GM19455 (cell line): Measurements from ENCODE around the gene ALOX5.
A peak's percentile ranks its signal among the peaks of the same experiment; 100 is the strongest.

ENCODE experiments used
- ATAC-seq: cut with Tn5 transposase; IDR thresholded peaks from one replicate; pipeline ENCODE4 v1.9.1; 2021; ENCODE audit not compliant: unreplicated experiment

Gene ALOX5

DNA sequence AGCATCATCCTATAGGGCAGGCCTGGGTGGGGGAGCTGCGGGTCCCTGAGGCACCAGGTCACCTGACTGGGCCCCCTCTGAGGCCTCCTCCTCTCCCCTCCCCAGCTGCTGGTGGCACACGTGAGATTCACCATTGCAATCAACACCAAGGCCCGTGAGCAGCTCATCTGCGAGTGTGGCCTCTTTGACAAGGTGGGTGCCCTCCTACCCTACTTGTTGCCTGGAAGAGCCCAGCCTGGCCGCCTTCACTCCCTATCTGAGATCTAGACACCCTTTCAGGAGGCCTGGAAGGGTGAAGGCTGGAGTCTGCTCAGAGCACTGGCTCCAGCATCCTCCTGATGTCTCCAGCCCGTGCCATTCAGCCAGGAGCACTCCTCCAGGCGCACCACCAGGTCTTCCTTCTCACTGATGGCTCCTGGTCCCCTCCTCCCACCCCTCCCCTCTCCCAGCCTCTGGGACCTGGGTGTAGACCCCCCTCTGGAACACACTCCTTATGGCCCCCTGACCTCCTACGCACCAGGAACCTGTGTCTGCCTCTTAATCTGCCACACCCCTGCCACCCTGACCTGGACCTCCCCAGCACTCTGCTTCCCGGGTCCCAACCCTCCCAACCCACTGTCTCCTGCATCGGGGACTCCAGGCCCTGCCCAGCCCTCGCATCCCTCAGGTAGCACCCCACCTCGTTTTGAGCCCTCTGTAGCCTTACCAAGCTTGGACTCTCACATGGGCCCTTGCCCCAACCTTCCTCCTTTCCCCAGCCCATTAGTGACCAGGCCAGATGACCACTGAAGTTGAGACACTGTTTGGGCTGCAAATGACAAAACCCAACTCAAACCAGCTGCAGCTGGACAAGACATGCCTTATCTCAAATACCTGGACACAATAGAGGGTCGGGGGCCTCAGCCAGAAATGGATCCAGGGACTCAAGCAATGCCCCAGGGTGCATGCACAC lies 67.5 kb downstream of the ALOX5 start:
- no peak for ATAC-seq

DNA sequence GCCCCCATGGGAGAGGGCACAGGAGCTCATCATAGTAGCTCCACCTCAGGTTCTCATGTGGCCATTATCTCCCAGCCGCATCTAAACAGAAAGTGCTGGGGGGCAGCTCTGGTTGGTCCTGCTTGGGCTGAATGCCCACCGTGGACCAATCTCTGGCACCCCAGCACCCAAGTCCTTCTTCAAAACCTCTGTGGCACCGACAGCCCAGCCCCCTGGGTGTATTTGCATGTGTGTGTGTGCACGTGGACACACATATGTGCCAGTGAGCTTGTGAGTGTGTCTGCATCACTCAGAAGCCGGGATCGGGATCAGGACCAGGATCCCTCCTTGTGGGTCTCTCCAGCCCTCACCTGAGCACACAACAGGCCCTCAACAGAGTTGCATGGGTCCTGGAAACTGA lies 68.2 kb downstream of the ALOX5 start:
- ATAC-seq = no peak

DNA sequence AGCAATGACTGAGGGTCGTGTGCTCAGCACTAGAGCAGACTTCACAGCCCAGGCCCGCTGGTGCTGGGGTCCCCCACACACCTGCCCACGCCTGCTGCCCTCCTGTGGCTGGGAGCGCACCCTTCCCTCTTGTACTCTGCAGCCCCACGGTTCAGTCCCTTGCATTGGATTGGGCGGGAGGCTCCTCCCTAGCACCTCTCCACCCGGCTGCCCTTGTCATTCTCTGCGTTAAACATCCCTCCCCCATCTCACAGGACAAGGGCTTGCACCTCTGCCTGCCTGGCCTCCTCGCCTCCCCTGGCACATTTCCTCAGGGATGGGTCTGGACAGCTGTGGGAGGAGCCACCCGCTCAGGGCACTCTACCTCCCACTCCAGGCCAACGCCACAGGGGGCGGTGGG lies 68.6 kb downstream of the ALOX5 start:
- no peak for ATAC-seq

DNA sequence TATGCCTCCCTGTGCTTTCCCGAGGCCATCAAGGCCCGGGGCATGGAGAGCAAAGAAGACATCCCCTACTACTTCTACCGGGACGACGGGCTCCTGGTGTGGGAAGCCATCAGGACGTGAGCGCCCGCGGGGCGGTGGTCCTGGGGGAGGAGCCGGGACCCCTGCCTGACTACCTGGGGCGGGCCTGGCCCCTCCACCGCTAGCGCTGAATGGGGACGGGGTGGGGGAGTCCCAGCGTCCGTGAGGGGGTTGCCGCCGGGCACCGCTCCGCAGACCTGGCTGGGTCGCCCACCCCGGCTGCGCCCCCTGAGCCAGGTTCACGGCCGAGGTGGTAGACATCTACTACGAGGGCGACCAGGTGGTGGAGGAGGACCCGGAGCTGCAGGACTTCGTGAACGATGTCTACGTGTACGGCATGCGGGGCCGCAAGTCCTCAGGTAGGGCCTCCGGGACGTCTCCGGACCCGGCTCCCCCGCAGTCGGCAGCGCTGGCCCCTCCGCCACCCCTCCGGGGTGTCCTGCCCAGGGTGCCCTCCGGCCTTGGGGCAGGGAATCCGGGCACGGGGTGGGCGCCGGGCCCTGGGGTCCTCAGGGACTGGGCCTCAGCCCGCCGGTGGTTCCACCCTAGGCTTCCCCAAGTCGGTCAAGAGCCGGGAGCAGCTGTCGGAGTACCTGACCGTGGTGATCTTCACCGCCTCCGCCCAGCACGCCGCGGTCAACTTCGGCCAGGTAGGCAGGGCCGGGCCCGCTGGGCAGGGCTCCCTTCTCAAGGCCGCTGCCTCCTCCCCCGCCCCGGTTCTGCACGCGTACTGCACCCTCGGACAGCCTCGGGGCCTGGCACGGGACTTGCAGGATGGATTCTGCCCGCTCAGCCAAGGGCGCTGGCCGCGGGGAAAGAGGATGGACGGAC lies 69.3 kb downstream of the ALOX5 start:
- ATAC-seq = no peak

DNA sequence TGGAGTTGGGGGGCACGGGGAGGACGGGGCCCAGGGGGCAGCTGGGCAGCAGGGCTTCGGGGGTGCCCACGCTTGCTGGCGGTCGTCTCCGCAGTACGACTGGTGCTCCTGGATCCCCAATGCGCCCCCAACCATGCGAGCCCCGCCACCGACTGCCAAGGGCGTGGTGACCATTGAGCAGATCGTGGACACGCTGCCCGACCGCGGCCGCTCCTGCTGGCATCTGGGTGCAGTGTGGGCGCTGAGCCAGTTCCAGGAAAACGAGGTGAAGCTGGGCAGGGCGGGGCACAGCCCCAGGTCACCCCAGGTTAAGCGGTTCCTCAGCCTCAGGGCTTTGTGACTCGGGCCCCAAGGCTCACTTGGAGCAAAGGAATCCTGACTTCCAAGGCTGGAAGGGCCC lies 70.0 kb downstream of the ALOX5 start:
- no peak for ATAC-seq

DNA sequence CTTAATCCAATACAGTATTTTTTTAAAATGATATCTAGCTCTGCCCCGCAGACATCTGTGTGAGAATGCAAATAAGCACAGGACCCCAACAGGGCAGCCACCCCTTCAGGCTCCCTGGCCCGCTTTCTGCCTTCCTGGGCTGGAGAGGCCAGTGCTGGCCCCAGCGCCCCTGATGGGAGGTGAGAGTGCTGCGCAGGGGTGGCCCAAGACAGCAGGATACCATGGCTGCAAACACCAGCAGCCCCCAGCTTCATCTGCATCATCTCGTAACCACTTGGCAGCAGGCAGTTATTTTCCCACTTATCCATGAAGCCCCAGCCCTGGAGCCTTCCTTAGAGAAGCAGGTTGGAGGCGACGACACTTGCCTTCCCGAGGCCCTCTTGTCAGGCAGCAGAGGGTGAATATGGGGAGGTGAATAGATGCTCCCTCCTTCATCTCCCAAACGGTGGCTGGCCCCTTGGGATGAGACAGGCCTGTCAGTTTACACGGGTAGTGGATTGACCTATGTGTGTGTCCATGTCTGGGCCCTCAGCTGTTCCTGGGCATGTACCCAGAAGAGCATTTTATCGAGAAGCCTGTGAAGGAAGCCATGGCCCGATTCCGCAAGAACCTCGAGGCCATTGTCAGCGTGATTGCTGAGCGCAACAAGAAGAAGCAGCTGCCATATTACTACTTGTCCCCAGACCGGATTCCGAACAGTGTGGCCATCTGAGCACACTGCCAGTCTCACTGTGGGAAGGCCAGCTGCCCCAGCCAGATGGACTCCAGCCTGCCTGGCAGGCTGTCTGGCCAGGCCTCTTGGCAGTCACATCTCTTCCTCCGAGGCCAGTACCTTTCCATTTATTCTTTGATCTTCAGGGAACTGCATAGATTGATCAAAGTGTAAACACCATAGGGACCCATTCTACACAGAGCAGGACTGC lies 71.2 kb downstream of the ALOX5 start:
- ATAC-seq = no peak

DNA sequence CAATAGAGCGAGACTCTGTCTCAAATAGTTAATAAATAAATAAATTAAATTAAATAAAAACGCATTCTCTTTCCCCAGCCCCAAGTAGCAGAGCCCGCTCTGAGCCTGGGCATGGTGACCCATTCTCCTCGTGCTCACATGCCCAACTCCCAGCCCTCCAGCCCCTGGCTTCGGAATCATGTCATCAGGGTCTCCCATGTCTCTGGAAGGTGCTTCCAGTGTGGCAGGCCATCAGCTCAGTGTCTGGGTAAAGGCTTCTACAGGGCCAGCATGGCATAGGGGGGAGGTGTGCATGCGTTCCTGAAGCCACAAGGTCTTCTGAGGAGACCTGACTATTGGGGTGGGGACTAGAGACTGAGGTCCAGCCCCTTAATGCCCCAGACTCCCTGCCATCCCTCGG lies 72.8 kb downstream of the ALOX5 start:
- no peak for ATAC-seq

DNA sequence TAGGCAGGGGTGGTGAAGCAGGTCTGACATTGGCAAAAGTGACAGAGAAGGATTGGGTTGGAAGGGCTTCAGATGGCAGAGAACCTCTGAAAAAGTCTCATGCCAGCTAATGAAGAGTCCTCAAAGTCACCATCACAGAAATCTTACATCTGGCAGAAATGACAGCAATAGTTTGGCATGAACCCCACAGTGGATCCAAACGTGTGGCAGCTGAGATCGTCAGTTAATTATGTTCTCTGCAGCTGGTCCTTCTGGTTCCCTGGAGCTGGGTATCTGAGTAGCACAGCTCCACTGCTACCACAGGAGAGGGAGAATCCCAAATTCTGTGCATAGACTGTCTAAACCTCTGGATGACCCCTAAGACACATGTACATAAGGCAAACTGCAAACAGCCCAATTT lies 73.4 kb downstream of the ALOX5 start:
- ATAC-seq = no peak

DNA sequence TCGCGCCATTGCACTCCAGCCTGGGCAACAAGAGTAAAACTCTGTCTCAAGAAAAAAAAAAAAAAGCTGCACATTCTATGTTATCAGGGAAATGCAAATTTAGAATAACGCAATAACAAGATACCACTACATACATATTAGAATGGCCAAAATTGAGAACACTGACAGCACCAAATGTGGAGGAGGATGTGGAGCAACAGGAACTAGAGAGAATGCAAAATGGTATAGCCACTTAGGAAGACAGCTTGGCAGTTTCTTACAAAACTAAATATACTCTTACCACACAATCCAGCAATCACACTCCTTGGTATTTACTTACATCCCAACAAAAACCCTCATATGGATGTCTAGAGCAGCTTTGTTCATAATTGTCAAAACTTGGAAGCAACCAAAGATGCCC lies 76.8 kb downstream of the ALOX5 start:
- ATAC-seq = no peak

DNA sequence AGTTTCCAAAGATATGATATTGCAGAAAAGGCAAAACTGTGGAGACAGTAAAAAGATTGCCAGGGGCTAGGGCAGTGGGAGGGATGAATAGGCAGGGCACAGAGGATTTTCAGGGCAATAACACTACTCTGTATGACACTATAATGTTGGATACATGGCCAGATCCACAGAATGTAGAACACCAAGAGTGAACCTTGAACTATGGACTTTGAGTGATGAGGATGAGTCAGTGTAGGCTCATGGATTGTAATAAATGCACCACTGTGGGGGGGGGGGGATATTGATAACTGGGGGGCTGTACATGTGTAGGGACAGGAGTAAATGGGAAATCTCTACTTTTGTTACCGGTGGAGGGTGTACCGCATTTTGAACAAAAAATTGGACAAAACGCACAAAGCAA lies 77.4 kb downstream of the ALOX5 start:
- ATAC-seq = no peak

DNA sequence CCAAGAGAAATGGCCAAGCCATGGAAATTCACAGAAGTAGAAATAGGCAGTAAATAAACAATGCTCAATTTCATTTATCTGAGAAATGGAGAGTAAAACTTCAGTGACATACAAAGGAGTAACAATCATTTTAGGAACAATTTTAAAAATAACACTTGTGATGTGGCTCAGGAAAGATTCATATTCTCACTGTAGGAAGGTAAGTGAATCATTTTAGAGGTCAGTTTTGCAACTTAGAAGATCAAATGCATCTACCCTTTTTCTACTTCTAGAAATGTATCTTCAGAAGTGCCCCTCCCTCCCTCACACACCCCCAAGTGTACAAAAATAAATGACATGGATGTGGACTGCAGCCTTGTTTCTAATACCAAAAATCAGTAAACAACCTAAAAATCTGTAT lies 78.3 kb downstream of the ALOX5 start:
- no peak for ATAC-seq

DNA sequence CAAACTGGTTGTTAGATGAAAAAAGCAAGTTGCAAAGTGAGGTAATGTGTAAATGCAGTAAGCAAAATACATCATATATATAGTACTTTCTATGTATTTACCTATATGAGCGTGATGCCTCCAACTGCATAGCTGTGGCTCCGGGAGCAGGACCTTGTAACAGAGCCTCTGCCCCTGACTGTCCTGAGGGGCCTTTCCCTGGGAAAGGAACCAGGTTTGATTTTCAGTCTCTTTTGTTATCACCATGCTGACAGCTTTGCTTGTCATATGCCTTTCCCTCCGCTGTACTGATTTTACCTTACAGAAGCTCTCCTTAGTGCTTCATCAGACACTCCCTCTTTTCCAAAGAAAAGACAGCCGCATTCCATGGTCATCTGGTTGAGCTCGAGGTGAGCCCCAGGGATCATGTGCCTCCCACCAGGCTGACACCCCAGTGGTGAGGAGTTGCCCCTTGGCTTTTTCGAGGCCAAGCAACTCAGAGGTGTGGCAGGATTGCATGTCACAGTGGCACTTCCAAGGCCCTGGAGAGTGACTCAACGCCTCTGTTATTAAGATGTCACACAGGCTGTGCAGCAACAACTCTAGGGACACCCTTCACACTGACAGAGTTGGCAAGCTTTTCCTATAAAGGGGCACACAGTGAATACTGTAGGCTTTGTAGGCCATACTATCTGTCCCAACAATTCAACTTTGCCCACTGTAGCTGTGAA lies 78.9 kb downstream of the ALOX5 start:
- ATAC-seq = no peak

DNA sequence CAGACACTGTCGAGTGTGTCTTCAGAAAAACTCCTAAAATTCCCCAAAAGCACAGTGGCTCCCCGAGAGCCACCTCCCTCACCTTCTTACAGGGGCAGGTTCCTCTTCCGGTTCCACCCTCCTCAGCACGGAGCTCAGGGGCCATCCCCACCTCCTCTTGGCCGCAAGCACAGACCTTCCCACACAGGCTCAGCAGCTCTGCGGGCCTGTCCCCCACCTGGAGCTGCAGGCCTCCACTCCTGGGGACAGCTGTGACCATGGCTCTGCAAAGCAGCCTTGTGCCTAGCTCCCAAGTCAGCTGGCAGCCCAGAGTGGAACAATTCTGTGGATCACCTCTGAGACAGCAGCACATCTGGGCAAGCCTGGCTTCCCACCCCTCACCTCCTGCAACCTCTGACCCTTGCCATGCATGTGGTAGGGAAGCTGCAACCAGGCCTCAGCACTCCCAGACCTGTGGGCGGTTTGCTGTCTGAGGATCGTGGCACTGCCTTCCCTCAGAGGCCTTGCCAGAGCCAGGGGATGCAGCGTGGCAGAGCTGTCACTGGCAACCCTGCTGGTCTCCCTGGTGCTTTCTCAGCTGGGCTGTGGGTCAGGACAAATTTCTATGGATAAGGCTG lies 79.7 kb downstream of the ALOX5 start:
- no peak for ATAC-seq

DNA sequence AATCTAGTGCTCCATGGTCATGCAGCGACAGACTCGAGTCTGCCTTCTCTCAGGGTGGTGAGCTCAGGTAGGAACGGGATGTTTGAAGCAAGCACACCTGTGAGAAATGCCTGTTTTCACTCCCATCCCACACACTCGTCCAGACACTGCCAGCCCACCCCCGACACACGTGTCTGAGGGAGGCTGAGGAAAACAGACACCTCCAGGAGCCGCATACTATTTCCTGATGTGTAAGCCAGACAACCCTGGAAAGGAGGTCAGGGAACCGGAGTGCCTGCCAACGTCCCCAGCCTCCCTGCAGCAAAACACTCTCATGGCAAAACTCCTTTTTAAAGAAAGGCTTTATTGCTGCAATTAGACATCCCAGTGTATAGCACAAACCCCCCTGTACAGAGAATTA lies 80.2 kb downstream of the ALOX5 start:
- ATAC-seq = no peak

DNA sequence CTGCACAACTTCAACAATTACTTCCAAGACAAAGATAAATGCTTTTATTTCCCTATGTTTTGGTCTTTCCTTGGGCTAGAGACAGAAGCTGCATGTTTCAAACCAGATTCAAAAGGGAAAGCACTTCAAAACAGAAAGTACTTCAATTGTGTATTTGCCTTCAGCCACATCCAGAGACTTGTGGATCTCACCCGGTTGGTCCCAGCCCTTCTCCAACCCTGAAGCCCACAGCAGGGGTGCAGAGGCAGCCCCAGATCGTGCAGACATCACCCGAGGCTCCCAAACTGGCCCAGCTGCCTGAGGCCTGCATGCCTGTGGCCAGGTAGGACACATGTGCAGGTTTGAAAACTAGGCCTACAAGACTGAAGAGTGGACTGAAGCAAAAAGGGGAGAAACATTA lies 80.8 kb downstream of the ALOX5 start:
- no peak for ATAC-seq

DNA sequence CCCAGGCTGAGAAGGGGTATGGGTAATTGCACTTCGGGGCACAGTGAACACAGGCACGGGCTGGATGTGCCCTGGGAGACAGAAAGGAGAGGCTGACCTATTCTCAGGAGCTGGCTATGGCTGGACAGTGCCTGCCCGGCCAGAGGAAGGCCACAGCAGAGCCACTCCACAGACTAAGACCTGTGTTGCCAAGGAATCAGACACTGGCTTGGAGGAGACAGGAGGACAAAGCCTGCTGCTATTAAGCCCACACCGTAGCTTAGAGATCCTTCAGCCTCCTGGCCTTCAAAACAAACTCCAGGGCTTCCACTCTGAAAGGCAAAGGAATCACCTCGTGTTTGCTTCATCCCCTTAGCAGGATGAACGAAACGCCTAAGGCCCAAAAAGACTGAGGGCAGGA lies 82.2 kb downstream of the ALOX5 start:
- ATAC-seq = no peak

DNA sequence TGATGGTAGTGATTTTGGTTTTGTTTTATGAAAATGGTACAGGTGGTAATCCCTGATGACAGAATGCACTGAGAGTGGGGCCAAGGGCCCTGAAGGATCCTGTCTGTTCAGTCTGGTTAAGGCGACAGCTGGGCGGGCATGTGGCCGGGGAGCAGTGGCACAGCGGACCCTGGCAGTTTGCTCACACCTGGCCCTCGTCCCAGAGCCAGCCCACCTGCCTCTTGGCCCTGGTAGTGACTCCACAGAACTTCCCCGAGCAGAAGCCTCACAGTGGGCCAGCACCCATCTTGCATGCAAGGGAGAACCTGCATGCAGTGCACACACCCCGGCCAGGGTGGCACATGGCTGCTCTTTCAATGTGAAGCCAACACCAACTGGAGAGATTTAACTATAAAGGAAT lies 82.8 kb downstream of the ALOX5 start:
- ATAC-seq = no peak

DNA sequence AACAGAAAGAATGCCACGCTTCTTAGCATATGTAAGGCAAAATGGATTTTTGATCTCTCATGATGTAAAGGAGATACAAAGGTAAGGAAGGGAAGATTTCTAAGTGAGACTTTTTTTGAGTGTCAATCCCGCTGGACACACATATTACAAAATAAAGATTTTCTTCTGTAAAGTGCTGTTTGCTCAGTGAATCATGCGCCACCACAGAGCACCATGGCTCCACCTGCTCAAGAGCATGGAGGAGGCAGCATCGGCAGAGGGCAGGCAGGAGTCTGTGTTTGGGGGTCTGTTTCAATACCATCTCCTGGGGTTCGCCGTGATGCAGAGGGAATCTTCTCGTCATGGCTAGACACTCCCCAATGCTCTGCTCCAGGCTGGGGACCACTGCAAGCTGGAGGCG lies 83.5 kb downstream of the ALOX5 start:
- no peak for ATAC-seq

DNA sequence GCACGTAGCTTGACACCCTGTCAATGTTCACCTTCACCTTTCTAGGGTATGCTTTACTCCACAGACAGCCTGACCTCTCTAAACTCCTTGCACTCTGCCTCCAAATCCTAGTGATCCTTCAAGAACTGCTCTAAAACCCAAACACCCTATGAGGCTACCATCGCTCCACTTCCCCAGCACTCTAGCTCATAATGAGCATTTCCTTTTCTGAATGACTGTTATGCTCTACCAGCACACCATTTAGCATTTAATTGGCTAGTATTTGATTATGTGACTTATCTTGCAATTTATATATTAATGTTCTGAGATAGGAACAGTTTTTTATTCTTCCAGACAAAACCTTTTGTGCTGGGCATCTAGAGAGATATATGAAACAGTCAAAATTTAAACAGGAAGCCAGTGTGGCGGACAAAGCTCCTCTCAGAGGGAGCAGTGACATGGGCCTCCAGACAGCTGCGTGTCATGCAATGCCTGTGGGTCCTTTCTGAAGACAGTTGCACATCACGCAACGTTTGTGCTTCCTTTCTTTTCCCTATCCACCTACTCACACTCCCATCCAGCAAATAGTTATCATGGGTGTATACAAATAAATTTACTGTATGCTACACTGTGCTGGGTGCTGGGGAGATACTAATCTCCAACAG lies 86.3 kb downstream of the ALOX5 start:
- peak; percentile 44 for ATAC-seq
